Fibroblast of the aortic adventitia (primary cell): Measurements from ENCODE around the gene NTRK2. TPM values are rescaled to one million over a fixed set of nuclear protein-coding genes. Genes with fewer than 3 reads are reported as not detected.

ENCODE experiments used
- DNase-seq: peaks from one replicate; pipeline ENCODE4 v3.0.0-alpha.2; 2010; ENCODE audit warnings: low read depth
- H3K4me3 ChIP-seq: 2 replicates; pipeline ENCODE4 v1.5.1; 2011; ENCODE audit warnings: low read depth, mild to moderate bottlenecking, control low read depth, low read length, moderate library complexity
- CTCF ChIP-seq: IDR thresholded peaks from 2 replicates; pipeline ENCODE4 v1.5.1; 2011; ENCODE audit warnings: mild to moderate bottlenecking, low read length, control low read depth, inconsistent platforms; ENCODE audit not compliant: insufficient read depth
- total RNA-seq: library from RNA; depleted of rRNA; stranded (reverse); fragments of >200 nt; gene quantifications from 2 replicates; pipeline ENCODE4 v1.2.3, GENCODE V29; 2012; ENCODE audit warnings: low replicate concordance

The NTRK2 gene
- total RNA-seq, 1 donor: 3.3 TPM

DNA sequence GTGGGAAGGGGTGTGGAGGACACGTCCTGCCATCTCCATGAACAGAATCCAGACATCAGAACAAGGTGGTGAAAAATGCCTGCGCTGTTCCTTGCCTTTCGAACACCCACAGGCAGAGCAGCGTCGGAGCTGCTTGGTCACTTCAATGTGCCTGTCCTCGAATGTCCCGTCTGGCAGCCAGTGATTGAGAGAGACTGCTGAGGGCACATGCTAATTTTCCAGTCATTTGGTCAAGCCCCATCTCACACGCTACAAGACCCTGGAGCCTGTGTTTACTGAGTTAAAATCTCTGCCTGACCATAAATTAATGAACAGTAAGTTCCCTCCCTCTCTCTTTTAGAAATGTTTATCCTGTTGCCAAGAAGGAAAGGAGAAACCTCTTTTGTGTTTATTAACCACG, 149.3 kb downstream of the NTRK2 start:
- no peak for TF ChIP-seq CTCF
- DNase-seq: no peak

GRCh38 chr9:84819491-84819991, 150.0 kb downstream of the NTRK2 start:
- no peak for TF ChIP-seq CTCF
- no peak for DNase-seq

More for the DNA sequence above, 149.3 kb downstream of the NTRK2 start:
- no peak overlapping the region for H3K4me3 ChIP-seq

DNA sequence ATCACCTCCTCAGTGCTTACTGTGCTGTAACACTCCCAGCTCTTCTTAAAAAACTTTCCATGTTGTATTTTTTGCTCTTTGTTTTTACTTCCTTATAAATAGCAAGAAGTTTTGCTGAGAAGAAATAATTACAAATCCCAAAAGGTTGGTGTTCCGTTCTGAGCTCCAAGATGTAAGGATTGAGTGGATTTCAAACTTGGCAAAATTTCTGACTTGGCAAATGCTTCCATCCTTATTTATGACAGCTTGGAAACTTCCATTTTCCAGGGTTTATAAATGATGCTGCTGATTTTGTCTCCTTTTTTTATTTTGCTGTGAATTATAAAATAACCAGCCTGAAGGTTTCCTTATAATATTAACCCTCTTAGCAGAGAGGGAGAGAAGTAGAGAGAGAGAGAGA, 151.9 kb downstream of the NTRK2 start:
- H3K4me3 ChIP-seq: no peak overlapping the region
- TF ChIP-seq CTCF: no peak
- DNase-seq: no peak

More at GRCh38 chr9:84819491-84819991, 150.0 kb downstream of the NTRK2 start:
- H3K4me3 ChIP-seq: no peak overlapping the region

GRCh38 chr9:84822589-84823233, 153.2 kb downstream of the NTRK2 start:
- no peak overlapping the region for H3K4me3 ChIP-seq
- no peak for TF ChIP-seq CTCF
- no peak for DNase-seq

DNA sequence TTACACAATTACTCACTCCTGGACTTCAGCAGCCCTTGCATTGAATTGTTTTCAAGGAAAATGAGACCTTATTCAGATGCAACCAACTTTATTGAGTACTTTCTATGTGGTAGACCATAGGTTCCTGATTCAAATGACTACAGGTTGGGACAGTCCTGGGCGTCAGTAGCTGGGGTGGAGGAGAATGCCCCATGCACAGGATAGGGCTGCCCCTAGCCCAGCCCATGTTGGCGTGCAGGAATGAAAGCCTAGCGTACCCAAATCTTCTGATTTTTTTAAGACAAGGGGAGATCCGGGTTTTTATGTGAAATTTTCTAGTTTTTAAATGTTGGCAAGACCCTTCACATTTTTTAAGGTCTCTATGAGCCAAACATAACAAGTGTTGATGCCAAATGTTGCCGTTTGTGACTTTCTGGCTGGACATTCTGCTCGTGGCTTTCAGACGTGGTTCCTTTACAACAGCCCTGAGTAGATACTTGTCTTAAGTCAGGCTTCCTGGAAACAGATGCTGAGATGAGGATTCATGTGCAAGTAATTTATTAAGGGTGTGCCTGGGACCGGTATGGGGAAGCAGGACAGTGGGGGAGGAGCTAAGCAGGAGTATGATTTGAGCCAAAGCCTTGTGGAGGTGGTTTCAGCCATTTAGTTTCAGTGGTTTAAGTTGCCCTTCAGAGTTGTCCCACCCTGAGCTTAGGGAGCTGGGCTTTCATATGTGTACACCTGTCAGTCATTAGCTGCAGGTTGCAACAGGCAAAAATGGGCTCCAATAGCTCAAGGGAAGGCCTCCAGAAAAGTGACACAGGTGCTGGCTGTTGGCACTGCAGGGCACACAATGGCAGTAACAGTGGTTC, 154.1 kb downstream of the NTRK2 start:
- H3K4me3 ChIP-seq: no peak overlapping the region
- no peak for TF ChIP-seq CTCF
- DNase-seq: peak; percentile 37

GRCh38 chr9:84827216-84827765, 157.8 kb downstream of the NTRK2 start:
- TF ChIP-seq CTCF: no peak
- no peak overlapping the region for H3K4me3 ChIP-seq
- no peak for DNase-seq
